HepG2 (cell line): Measurements from ENCODE around the gene USP10. TPM values are rescaled to one million over a fixed set of nuclear protein-coding genes. Genes with fewer than 3 reads are reported as not detected.

Experiments used
- ATF1 ChIP-seq: IDR thresholded peaks from 2 replicates; pipeline ENCODE4 v1.6.1; 2016; ENCODE audit warnings: mild to moderate bottlenecking, control low read depth
- KDM2A ChIP-seq: sonication (generic); formaldehyde crosslinking; IDR thresholded peaks from 2 replicates; pipeline ENCODE4 v1.4.0; 2020; ENCODE audit warnings: low read depth, missing genetic modification reagents, borderline replicate concordance
- KDM5A ChIP-seq: fragments of 200-600 bp; sonication (generic); IDR thresholded peaks from 2 replicates; pipeline ENCODE4 v1.7.0; 2018; ENCODE audit warnings: antibody characterized with exemption, mild to moderate bottlenecking, low read length, borderline replicate concordance
- MXD4 ChIP-seq: IDR thresholded peaks from 2 replicates; pipeline ENCODE4 v1.6.1; 2016; ENCODE audit warnings: mild to moderate bottlenecking, missing biosample characterization, missing genetic modification reagents
- NFYC ChIP-seq: IDR thresholded peaks from 2 replicates; pipeline ENCODE4 v1.6.1; 2016; ENCODE audit warnings: missing genetic modification reagents, missing compliant biosample characterization
- PHF5A ChIP-seq: IDR thresholded peaks from one replicate; pipeline ENCODE4 v1.6.1; 2018; ENCODE audit warnings: low read depth, missing genetic modification reagents; ENCODE audit not compliant: unreplicated experiment
- SNRNP70 ChIP-seq: fragments of 200-400 bp; formaldehyde crosslinking; IDR thresholded peaks from 2 replicates; pipeline ENCODE4 v1.6.1; 2017; ENCODE audit warnings: mild to moderate bottlenecking, low read depth, low read length, moderate library complexity
- ZNF274 ChIP-seq: sonication (generic); formaldehyde crosslinking; IDR thresholded peaks from 2 replicates; pipeline ENCODE4 v1.5.1; 2020; ENCODE audit warnings: mild to moderate bottlenecking, missing genetic modification reagents
- ZNF350 ChIP-seq: sonication (generic); formaldehyde crosslinking; IDR thresholded peaks from 2 replicates; pipeline ENCODE4 v1.4.0; 2020; ENCODE audit warnings: mild to moderate bottlenecking, low read depth, missing genetic modification reagents, borderline replicate concordance
- ZNF784 ChIP-seq: sonication (generic); formaldehyde crosslinking; IDR thresholded peaks from 2 replicates; pipeline ENCODE4 v1.5.1; 2020; ENCODE audit warnings: missing genetic modification reagents, mild to moderate bottlenecking, borderline replicate concordance
- ZSCAN25 ChIP-seq: sonication (generic); formaldehyde crosslinking; IDR thresholded peaks from 2 replicates; pipeline ENCODE4 v1.8.0; 2022; ENCODE audit warnings: mild to moderate bottlenecking, missing genetic modification reagents
- polyA plus RNA-seq, 8 experiments: library from polyadenylated mRNA; depleted of rRNA in 3 of 8; stranded (reverse) in 7 of 8; unstranded in 1 of 8; fragments of >200 nt; fragmentation: Illumina TruSeq in 4 of 8; extraction: Trizol in 4 of 8; gene quantifications; 2 replicates each; pipeline versions ENCODE4 v1.2.1 to v1.2.3, GENCODE V29; 2011 to 2016; ENCODE audit warnings: low read depth in 4 of 8, missing spikeins in 1 of 8, mixed read lengths in 1 of 8; ENCODE audit not compliant: insufficient read depth in 1 of 8
- total RNA-seq, 5 experiments: library from RNA; depleted of rRNA; stranded (reverse); fragments of >200 nt; fragmentation: Illumina TruSeq; extraction: Trizol; gene quantifications; 2 replicates each; pipeline ENCODE4 v1.2.3, GENCODE V29; 2016; ENCODE audit warnings: low read depth in 1 of 5
- TF ChIP-seq, protein P1 (sequence below): sonication (generic); formaldehyde crosslinking; IDR thresholded peaks from 2 replicates; pipeline ENCODE4 v1.4.0; 2020; ENCODE audit warnings: missing genetic modification reagents
- TF ChIP-seq, protein P2 (sequence below): sonication (generic); formaldehyde crosslinking; IDR thresholded peaks from 2 replicates; pipeline ENCODE4 v1.5.0; 2020; ENCODE audit warnings: mild to moderate bottlenecking, missing genetic modification reagents
- TF ChIP-seq, protein P3 (sequence below): sonication (generic); formaldehyde crosslinking; conservative IDR thresholded peaks from 2 replicates; pipeline ENCODE4 v1.8.0; 2022; ENCODE audit warnings: low read depth, missing genetic modification reagents
- TF ChIP-seq, protein P4 (sequence below): sonication (generic); formaldehyde crosslinking; conservative IDR thresholded peaks from 2 replicates; pipeline ENCODE4 v1.4.0; 2020; ENCODE audit warnings: missing genetic modification reagents
- TF ChIP-seq, protein P5 (sequence below): sonication (generic); formaldehyde crosslinking; IDR thresholded peaks from 2 replicates; pipeline ENCODE4 v1.4.0; 2020; ENCODE audit warnings: missing genetic modification reagents

The USP10 gene
- total and polyA plus RNA-seq, 2 of the 13 experiments (the other 11 are each of a cell fraction or from before 2014, with no cell fraction given), result 79.1 to 122 TPM

DNA sequence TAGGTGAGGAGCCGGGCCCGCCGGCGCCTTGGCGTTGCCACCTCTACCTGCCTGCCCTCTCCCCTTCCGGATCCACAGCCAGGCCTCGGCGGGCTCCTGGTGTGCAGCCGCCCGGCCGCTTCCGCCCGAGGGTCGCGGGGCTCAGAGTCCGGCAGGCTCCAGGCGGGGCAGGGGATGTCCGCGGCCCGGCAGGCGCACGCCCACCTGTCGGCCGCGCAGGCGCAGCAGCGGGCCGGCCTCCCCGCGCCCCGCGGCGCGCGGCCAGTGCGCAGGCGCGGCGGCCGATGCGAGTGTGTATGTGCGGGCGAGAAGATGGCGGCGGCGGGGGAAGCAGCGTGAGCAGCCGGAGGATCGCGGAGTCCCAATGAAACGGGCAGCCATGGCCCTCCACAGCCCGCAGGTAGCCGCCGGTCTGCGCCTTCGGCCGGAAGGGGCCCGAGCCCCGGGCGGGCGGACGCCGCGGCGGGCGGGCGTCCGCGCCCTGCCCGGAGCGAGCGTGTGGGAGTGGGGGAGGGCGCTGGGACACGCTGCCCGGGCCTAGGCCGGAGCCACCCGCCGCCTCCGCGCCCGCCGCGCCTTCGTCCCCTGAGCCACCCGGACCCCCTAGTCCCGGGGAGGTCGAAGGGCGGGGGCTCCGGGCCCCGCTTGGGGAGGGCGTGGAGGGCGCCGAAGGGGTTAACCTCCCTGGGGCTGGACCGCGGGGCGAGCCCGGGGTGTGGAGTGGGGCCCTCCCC lies at the start of gene USP10 (continued):
- TF ChIP-seq ZNF784 (CRISPR knock-in tag) (no peak; the same call in 1 of the 2 replicates), KDM2A (CRISPR knock-in tag) (peak; percentile 82), ZNF350 (peak; percentile 52; the same call in 1 of the 2 replicates), NFYC (no peak), KDM5A (peak; percentile 52; the same call in 1 of the 2 replicates), MXD4 (no peak), ZSCAN25 (peak; percentile 39; the same call in 1 of the 2 replicates), PHF5A (CRISPR knock-in tag) (no peak), ATF1 (CRISPR knock-in tag) (no peak), SNRNP70 (no peak), ZNF274 (no peak)
- TF ChIP-seq, protein P1, sequence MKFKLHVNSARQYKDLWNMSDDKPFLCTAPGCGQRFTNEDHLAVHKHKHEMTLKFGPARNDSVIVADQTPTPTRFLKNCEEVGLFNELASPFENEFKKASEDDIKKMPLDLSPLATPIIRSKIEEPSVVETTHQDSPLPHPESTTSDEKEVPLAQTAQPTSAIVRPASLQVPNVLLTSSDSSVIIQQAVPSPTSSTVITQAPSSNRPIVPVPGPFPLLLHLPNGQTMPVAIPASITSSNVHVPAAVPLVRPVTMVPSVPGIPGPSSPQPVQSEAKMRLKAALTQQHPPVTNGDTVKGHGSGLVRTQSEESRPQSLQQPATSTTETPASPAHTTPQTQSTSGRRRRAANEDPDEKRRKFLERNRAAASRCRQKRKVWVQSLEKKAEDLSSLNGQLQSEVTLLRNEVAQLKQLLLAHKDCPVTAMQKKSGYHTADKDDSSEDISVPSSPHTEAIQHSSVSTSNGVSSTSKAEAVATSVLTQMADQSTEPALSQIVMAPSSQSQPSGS (CRISPR knock-in tag), result peak; percentile 35; the same call in 1 of the 2 replicates
- TF ChIP-seq, protein P2, sequence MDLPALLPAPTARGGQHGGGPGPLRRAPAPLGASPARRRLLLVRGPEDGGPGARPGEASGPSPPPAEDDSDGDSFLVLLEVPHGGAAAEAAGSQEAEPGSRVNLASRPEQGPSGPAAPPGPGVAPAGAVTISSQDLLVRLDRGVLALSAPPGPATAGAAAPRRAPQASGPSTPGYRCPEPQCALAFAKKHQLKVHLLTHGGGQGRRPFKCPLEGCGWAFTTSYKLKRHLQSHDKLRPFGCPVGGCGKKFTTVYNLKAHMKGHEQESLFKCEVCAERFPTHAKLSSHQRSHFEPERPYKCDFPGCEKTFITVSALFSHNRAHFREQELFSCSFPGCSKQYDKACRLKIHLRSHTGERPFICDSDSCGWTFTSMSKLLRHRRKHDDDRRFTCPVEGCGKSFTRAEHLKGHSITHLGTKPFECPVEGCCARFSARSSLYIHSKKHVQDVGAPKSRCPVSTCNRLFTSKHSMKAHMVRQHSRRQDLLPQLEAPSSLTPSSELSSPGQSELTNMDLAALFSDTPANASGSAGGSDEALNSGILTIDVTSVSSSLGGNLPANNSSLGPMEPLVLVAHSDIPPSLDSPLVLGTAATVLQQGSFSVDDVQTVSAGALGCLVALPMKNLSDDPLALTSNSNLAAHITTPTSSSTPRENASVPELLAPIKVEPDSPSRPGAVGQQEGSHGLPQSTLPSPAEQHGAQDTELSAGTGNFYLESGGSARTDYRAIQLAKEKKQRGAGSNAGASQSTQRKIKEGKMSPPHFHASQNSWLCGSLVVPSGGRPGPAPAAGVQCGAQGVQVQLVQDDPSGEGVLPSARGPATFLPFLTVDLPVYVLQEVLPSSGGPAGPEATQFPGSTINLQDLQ (CRISPR knock-in tag), result no peak
- TF ChIP-seq, protein P3, sequence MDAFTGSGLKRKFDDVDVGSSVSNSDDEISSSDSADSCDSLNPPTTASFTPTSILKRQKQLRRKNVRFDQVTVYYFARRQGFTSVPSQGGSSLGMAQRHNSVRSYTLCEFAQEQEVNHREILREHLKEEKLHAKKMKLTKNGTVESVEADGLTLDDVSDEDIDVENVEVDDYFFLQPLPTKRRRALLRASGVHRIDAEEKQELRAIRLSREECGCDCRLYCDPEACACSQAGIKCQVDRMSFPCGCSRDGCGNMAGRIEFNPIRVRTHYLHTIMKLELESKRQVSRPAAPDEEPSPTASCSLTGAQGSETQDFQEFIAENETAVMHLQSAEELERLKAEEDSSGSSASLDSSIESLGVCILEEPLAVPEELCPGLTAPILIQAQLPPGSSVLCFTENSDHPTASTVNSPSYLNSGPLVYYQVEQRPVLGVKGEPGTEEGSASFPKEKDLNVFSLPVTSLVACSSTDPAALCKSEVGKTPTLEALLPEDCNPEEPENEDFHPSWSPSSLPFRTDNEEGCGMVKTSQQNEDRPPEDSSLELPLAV (CRISPR knock-in tag), result no peak
- TF ChIP-seq, protein P4, sequence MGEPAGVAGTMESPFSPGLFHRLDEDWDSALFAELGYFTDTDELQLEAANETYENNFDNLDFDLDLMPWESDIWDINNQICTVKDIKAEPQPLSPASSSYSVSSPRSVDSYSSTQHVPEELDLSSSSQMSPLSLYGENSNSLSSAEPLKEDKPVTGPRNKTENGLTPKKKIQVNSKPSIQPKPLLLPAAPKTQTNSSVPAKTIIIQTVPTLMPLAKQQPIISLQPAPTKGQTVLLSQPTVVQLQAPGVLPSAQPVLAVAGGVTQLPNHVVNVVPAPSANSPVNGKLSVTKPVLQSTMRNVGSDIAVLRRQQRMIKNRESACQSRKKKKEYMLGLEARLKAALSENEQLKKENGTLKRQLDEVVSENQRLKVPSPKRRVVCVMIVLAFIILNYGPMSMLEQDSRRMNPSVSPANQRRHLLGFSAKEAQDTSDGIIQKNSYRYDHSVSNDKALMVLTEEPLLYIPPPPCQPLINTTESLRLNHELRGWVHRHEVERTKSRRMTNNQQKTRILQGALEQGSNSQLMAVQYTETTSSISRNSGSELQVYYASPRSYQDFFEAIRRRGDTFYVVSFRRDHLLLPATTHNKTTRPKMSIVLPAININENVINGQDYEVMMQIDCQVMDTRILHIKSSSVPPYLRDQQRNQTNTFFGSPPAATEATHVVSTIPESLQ (CRISPR knock-in tag), result 0 out of 2 replicates have a peak, but pooled peaks have one; percentile 27
- TF ChIP-seq, protein P5, sequence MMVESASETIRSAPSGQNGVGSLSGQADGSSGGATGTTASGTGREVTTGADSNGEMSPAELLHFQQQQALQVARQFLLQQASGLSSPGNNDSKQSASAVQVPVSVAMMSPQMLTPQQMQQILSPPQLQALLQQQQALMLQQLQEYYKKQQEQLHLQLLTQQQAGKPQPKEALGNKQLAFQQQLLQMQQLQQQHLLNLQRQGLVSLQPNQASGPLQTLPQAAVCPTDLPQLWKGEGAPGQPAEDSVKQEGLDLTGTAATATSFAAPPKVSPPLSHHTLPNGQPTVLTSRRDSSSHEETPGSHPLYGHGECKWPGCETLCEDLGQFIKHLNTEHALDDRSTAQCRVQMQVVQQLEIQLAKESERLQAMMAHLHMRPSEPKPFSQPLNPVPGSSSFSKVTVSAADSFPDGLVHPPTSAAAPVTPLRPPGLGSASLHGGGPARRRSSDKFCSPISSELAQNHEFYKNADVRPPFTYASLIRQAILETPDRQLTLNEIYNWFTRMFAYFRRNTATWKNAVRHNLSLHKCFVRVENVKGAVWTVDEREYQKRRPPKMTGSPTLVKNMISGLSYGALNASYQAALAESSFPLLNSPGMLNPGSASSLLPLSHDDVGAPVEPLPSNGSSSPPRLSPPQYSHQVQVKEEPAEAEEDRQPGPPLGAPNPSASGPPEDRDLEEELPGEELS (CRISPR knock-in tag), result no peak
